IgD-negative memory B cell (primary cell): ENCODE data around the gene ATG9A. TPM values are rescaled to one million over a fixed set of nuclear protein-coding genes. Genes with fewer than 3 reads are reported as not detected.

ENCODE experiments used
- H3K27ac Mint-ChIP-seq, 3 donors: one replicate each; pipeline ENCODE4 v1.8.0; 2020 to 2022; ENCODE audit warnings: mild to moderate bottlenecking in 3 of 3, mixed read lengths in 3 of 3, moderate library complexity in 1 of 3
- H3K27me3 Mint-ChIP-seq: one replicate; pipeline ENCODE4 v1.8.0; 2021; ENCODE audit warnings: mixed read lengths
- H3K36me3 Mint-ChIP-seq: one replicate; pipeline ENCODE4 v1.8.0; 2020; ENCODE audit warnings: mild to moderate bottlenecking, mixed read lengths
- H3K4me1 Mint-ChIP-seq, 3 donors: one replicate each; pipeline ENCODE4 v1.8.0; 2020 to 2022; ENCODE audit warnings: mixed read lengths in 3 of 3, mild to moderate bottlenecking in 1 of 3
- H3K4me3 Mint-ChIP-seq, 4 donors: one replicate each; pipeline ENCODE4 v1.8.0; 2020 to 2022; ENCODE audit warnings: mild to moderate bottlenecking in 4 of 4, mixed read lengths in 4 of 4, moderate library complexity in 3 of 4
- H3K9me3 Mint-ChIP-seq, 3 donors: one replicate each; pipeline ENCODE4 v1.8.0; 2020 to 2021; ENCODE audit warnings: mixed read lengths in 3 of 3, mild to moderate bottlenecking in 1 of 3
- polyA plus RNA-seq: library from polyadenylated mRNA; unstranded; fragments of 300-500 nt; fragmentation: Illumina TruSeq; gene quantifications from one replicate; pipeline ENCODE4 v1.2.3, GENCODE V29; 2021

ATG9A gene
- polyA plus RNA-seq, 1 donor from 2014 or later: 19.6 TPM

- Mint-ChIP-seq H3K36me3 (no peaks in the 10 kb centered on the region), H3K9me3 (no peaks in the 10 kb centered on the region), H3K27me3 (no peaks in the 10 kb centered on the region), H3K4me3 (peak overlapping the region in 2 of 4 donors; percentile 52 to 88), H3K4me1 (peaks cover 13 to 15% (median 14%) of the 10 kb centered on the region in 3 donors), H3K27ac (no peak overlapping the region)
These were observed 9.5 kb downstream of the ATG9A start for GRCh38 chr2:219219784-219220532.

GRCh38 chr2:219218732-219219701 lies 10.4 kb downstream of the ATG9A start, which contains the start of gene ABCB6:
ABCB6 (minus strand) TSS chr2:219218958; CDS start chr2:219218673, 285 bp downstream.
- Mint-ChIP-seq H3K27me3 (no peaks in the 10 kb centered on the region), H3K9me3 (no peaks in the 10 kb centered on the region), H3K36me3 (no peaks in the 10 kb centered on the region), H3K4me1 (peaks cover 11 to 15% (median 13%) of the 10 kb centered on the region in 3 donors), H3K4me3 (peak within 1 kb of the TSS; percentile 82 to 97 (median 94)), H3K27ac (peak within 1 kb of the TSS; percentile 90 to 97 (median 92))

- H3K27me3 Mint-ChIP-seq: no peaks in the 10 kb centered on the region
- H3K27ac Mint-ChIP-seq: peak overlapping the region; percentile 90 to 97 (median 92)
- peaks cover 11 to 15% (median 13%) of the 10 kb centered on the region in 3 donors for H3K4me1 Mint-ChIP-seq
- no peaks in the 10 kb centered on the region for H3K36me3 Mint-ChIP-seq
- H3K9me3 Mint-ChIP-seq: no peaks in the 10 kb centered on the region
- H3K4me3 Mint-ChIP-seq: peak overlapping the region; percentile 82 to 97 (median 94)
These were observed 11.2 kb downstream of the ATG9A start for GRCh38 chr2:219218217-219218731.

- Mint-ChIP-seq H3K27me3 (no peaks in the 10 kb centered on the region), H3K4me3 (peak overlapping the region; percentile 47 to 63 (median 55)), H3K36me3 (no peaks in the 10 kb centered on the region), H3K4me1 (peaks cover 11 to 16% (median 15%) of the 10 kb centered on the region in 3 donors), H3K9me3 (no peaks in the 10 kb centered on the region), H3K27ac (peak overlapping the region in 2 of 3 donors; percentile 67 to 78)
These were observed 12.9 kb downstream of the ATG9A start for GRCh38 chr2:219216535-219216915.

- H3K9me3 Mint-ChIP-seq: no peaks in the 10 kb centered on the region
- peak overlapping the region in 2 of 3 donors; percentile 67 to 78 for H3K27ac Mint-ChIP-seq
- peaks cover 11 to 21% (median 19%) of the 10 kb centered on the region in 3 donors for H3K4me1 Mint-ChIP-seq
- peak overlapping the region in 1 of 4 donors; percentile 60 for H3K4me3 Mint-ChIP-seq
- H3K36me3 Mint-ChIP-seq: no peaks in the 10 kb centered on the region
- H3K27me3 Mint-ChIP-seq: no peaks in the 10 kb centered on the region
These were observed 13.4 kb downstream of the ATG9A start for GRCh38 chr2:219215871-219216534.

- Mint-ChIP-seq H3K27ac (no peak overlapping the region), H3K4me1 (peaks cover 11 to 22% (median 21%) of the 10 kb centered on the region in 3 donors), H3K27me3 (no peaks in the 10 kb centered on the region), H3K36me3 (no peaks in the 10 kb centered on the region), H3K9me3 (no peaks in the 10 kb centered on the region), H3K4me3 (peak overlapping the region in 1 of 4 donors; percentile 2)
These were observed 14.7 kb downstream of the ATG9A start for GRCh38 chr2:219214786-219215185.

- H3K4me1 Mint-ChIP-seq: peaks cover 10 to 22% (median 19%) of the 10 kb centered on the region in 3 donors
- H3K9me3 Mint-ChIP-seq: no peaks in the 10 kb centered on the region
- H3K4me3 Mint-ChIP-seq: peak overlapping the region in 1 of 4 donors; percentile 24
- H3K27ac Mint-ChIP-seq: peak overlapping the region in 1 of 3 donors; percentile 76
- no peaks in the 10 kb centered on the region for H3K27me3 Mint-ChIP-seq
- H3K36me3 Mint-ChIP-seq: no peaks in the 10 kb centered on the region
These were observed 15.3 kb downstream of the ATG9A start for GRCh38 chr2:219214141-219214540.

- Mint-ChIP-seq H3K36me3 (no peaks in the 10 kb centered on the region), H3K27me3 (no peaks in the 10 kb centered on the region), H3K4me1 (peaks cover 7 to 20% (median 17%) of the 10 kb centered on the region in 3 donors), H3K27ac (peak overlapping the region in 2 of 3 donors; percentile 11 to 76), H3K4me3 (peak overlapping the region in 1 of 4 donors; percentile 20), H3K9me3 (no peaks in the 10 kb centered on the region)
These were observed 15.9 kb downstream of the ATG9A start for GRCh38 chr2:219213486-219214071.

GRCh38 chr2:219213026-219213415 lies 16.4 kb downstream of the ATG9A start:
- Mint-ChIP-seq H3K27ac (peak overlapping the region in 2 of 3 donors; percentile 11 to 75), H3K4me1 (peaks cover 6 to 19% (median 17%) of the 10 kb centered on the region in 3 donors), H3K27me3 (no peaks in the 10 kb centered on the region), H3K4me3 (peak overlapping the region in 1 of 4 donors; percentile 20), H3K9me3 (no peaks in the 10 kb centered on the region), H3K36me3 (no peaks in the 10 kb centered on the region)

GRCh38 chr2:219210886-219211362 lies 18.5 kb downstream of the ATG9A start:
- H3K4me3 Mint-ChIP-seq: peak overlapping the region in 1 of 4 donors; percentile 83
- H3K9me3 Mint-ChIP-seq: no peaks in the 10 kb centered on the region
- no peaks in the 10 kb centered on the region for H3K27me3 Mint-ChIP-seq
- H3K4me1 Mint-ChIP-seq: peaks cover 10 to 15% (median 11%) of the 10 kb centered on the region in 3 donors
- H3K36me3 Mint-ChIP-seq: no peaks in the 10 kb centered on the region
- peak overlapping the region in 2 of 3 donors; percentile 92 to 96 for H3K27ac Mint-ChIP-seq

- Mint-ChIP-seq H3K4me1 (peaks cover 11 to 15% (median 11%) of the 10 kb centered on the region in 3 donors), H3K4me3 (peak overlapping the region in 1 of 4 donors; percentile 83), H3K27me3 (no peaks in the 10 kb centered on the region), H3K27ac (peak overlapping the region in 2 of 3 donors; percentile 80 to 96), H3K36me3 (no peaks in the 10 kb centered on the region), H3K9me3 (no peaks in the 10 kb centered on the region)
These were observed 19.1 kb downstream of the ATG9A start for GRCh38 chr2:219210196-219210885.

- Mint-ChIP-seq H3K9me3 (no peaks in the 10 kb centered on the region), H3K4me3 (peak overlapping the region in 1 of 4 donors; percentile 83), H3K4me1 (peaks cover 11 to 15% (median 11%) of the 10 kb centered on the region in 3 donors), H3K36me3 (no peaks in the 10 kb centered on the region), H3K27ac (peak overlapping the region in 2 of 3 donors; percentile 76 to 96), H3K27me3 (no peaks in the 10 kb centered on the region)
These were observed 19.9 kb downstream of the ATG9A start for GRCh38 chr2:219209236-219210195.
